Upper lobe of left lung (tissue), 6 donors: Measurements from ENCODE around the gene CADPS. TPM values are rescaled to one million over a fixed set of nuclear protein-coding genes. Genes with fewer than 3 reads are reported as not detected.

Experiments
- ATAC-seq, 2 donors: fragments of 200-7000 bp; cut with Tn5 transposase; one replicate each; pipeline ENCODE4 v1.9.1; 2022; ENCODE audit warnings: mild to moderate bottlenecking in 2 of 2, moderate library complexity in 2 of 2; ENCODE audit not compliant: low FRiP score in 2 of 2
- DNase-seq, 2 donors: peaks; one replicate each; pipeline ENCODE4 v3.0.0-alpha.2; 2019 to 2020
- H3K27ac ChIP-seq, 4 donors: fragments of 200-600 bp; sonication (generic); one replicate each; pipeline ENCODE4 v1.5.1; 2016 to 2019
- H3K27me3 ChIP-seq, 4 donors: fragments of 200-600 bp; sonication (generic); one replicate each; pipeline ENCODE4 v1.5.1; 2017 to 2019
- H3K36me3 ChIP-seq, 4 donors: fragments of 200-600 bp; sonication (generic); one replicate each; pipeline ENCODE4 v1.5.1; 2016 to 2019
- H3K4me1 ChIP-seq, 4 donors: fragments of 200-600 bp; sonication (generic); one replicate each; pipeline ENCODE4 v1.5.1; 2018 to 2019
- H3K4me3 ChIP-seq, 4 donors: fragments of 200-600 bp; sonication (generic); one replicate each; pipeline ENCODE4 v1.5.1; 2017 to 2019; ENCODE audit warnings: mild to moderate bottlenecking in 2 of 4, moderate library complexity in 1 of 4
- H3K9me3 ChIP-seq, 4 donors: fragments of 200-600 bp; sonication (generic); one replicate each; pipeline ENCODE4 v1.5.1; 2018 to 2019
- EP300 ChIP-seq, 4 donors: sonication (generic); formaldehyde crosslinking; IDR thresholded peaks; one replicate each; pipeline ENCODE4 v1.5.1; 2017; ENCODE audit warnings: antibody characterized with exemption in 4 of 4, control low read depth in 2 of 4
- POLR2A ChIP-seq, 4 donors: fragments of 450-650 bp; IDR thresholded peaks; one replicate each; pipeline ENCODE4 v1.5.1; 2016 to 2017; ENCODE audit warnings: antibody characterized with exemption in 4 of 4, mild to moderate bottlenecking in 2 of 4
- POLR2AphosphoS5 ChIP-seq, 2 donors: sonication (generic); formaldehyde crosslinking; IDR thresholded peaks; one replicate each; pipeline ENCODE4 v1.5.1; 2017; ENCODE audit warnings: antibody characterized with exemption in 2 of 2
- WGBS, 2 donors: methylation state at CpG; one replicate each; pipeline ENCODE4 v1.1.5; 2017 to 2018; 5-methylcytosine and 5-hydroxymethylcytosine counted together
- total RNA-seq, 6 donors: library from RNA; depleted of rRNA in 4 of 6; stranded (reverse); fragments of >200 nt in 4 of 6; gene quantifications; one replicate each; pipeline versions ENCODE4 v1.1.0 to v1.2.1, GENCODE V29; 2016 to 2021
- TF ChIP-seq, protein P1 (sequence below), 6 experiments: fragments of 450-650 bp in 4 of 6; fragments of 200-600 bp in 2 of 6; sonication (generic) in 2 of 6; IDR thresholded peaks; one replicate each; pipeline ENCODE4 v1.5.1; 2016 to 2019; ENCODE audit warnings: antibody characterized with exemption in 6 of 6
- donor health status: DM: no; HTN: no; CAD: no; lungs with moderate emphysema.
- donor health status: DM: no; HTN: yes; CAD: no; lungs with severe emphysema.

Gene CADPS
- total RNA-seq, 6 donors from 2014 or later = 0.29 to 1.5 (median 1.2) TPM; not detected in 3

DNA sequence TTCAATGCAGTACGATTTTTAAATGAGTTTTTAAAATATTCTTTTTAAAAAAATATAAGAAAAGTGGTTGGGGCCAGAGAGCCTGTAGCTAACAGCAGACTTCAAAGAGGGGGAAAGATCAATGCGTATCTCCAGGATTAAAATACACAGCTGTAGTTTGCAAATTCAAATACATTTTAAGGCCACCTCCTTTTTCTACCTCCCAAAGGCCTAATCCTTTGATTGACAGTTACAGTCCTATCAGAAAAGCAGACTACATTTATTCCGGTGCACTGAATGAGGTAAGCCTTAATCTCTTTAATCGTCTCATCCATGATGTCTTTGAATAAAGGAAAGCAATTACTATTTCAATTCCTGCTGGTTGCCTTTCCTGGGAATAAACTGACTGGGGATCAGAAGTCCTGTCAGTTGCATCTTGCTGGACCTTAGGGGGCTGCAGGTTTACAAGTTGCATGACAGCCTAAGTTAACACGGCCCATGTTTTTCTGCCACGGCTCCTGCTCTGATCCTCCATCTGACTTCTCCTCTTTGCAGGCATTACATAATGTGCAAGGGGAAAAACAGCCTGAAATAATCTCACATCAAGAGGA, 51.7 kb downstream of the CADPS start:
- no peak for TF ChIP-seq POLR2A (IDR thresholded peaks at IDR 0.05)
- TF ChIP-seq POLR2AphosphoS5 (IDR thresholded peaks at IDR 0.05) = no peak
- no peaks in the 10 kb centered on the region for H3K9me3 ChIP-seq
- H3K27me3 ChIP-seq = no peaks in the 10 kb centered on the region
- DNase-seq (no peak), ATAC-seq (no peak)
- H3K4me1 ChIP-seq = no peaks in the 10 kb centered on the region
- no peak overlapping the region for H3K4me3 ChIP-seq
- 70 to 79% methylated on average over 6 of the region's 6 CpGs for WGBS, 2 donors
- no peak overlapping the region for H3K27ac ChIP-seq
- no peaks in the 10 kb centered on the region for H3K36me3 ChIP-seq

DNA sequence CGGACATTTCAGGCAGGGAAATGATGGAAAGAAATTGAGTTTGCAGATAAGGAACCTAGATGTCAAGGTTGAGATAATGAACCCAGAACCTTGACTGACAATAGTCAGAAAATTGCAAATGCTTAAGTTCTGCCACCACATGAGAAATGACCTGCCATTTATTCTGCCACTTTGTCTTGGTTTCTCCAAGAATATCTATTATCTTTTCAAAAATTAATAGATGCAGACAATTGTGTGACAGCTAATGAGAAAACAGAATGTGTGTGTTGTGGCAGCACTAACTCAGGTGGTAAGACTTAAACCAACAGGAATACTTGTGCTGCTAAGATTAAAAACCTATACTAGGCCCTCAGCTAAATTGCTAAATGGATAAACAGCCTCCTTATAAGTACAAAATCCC, 52.3 kb downstream of the CADPS start:
- H3K4me1 ChIP-seq = no peaks in the 10 kb centered on the region
- TF ChIP-seq EP300 (IDR thresholded peaks at IDR 0.05) (no peak), POLR2A (IDR thresholded peaks at IDR 0.05) (no peak), POLR2AphosphoS5 (IDR thresholded peaks at IDR 0.05) (no peak)
- no peak for ATAC-seq
- H3K27ac ChIP-seq = no peak overlapping the region
- H3K9me3 ChIP-seq = no peaks in the 10 kb centered on the region
- DNase-seq = no peak
- H3K4me3 ChIP-seq = no peak overlapping the region
- H3K27me3 ChIP-seq = no peaks in the 10 kb centered on the region
- no peaks in the 10 kb centered on the region for H3K36me3 ChIP-seq
- WGBS, 2 donors = 81 to 97% methylated on average over 1 of the region's 1 CpG

DNA sequence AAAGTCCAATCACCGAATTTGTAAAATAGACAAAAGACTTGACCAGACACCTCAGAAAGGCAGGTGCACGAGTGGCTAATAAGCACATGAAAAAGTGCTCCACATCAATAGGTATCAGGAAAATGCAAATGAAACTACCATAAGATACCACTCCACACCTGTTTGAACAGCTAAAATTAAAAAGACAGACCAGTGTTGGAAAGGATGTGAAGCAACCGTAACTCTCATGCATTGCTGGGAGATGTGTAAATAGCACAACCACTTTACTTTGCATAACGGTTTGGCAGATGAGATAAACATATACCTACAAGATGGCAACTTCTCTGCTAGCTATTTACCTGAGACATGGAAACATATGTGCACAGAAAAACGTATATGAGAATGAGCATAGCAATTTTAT, 56.9 kb downstream of the CADPS start:
- ATAC-seq (no peak), DNase-seq (no peak)
- no peak overlapping the region for H3K4me3 ChIP-seq
- no peaks in the 10 kb centered on the region for H3K36me3 ChIP-seq
- H3K4me1 ChIP-seq = no peaks in the 10 kb centered on the region
- H3K27ac ChIP-seq = no peak overlapping the region
- H3K27me3 ChIP-seq = no peaks in the 10 kb centered on the region
- H3K9me3 ChIP-seq = no peaks in the 10 kb centered on the region
- WGBS, 2 donors = 65 to 73% methylated on average over 5 of the region's 5 CpGs
- no peak for TF ChIP-seq POLR2AphosphoS5 (IDR thresholded peaks at IDR 0.05)
- no peak for TF ChIP-seq POLR2A (IDR thresholded peaks at IDR 0.05)

DNA sequence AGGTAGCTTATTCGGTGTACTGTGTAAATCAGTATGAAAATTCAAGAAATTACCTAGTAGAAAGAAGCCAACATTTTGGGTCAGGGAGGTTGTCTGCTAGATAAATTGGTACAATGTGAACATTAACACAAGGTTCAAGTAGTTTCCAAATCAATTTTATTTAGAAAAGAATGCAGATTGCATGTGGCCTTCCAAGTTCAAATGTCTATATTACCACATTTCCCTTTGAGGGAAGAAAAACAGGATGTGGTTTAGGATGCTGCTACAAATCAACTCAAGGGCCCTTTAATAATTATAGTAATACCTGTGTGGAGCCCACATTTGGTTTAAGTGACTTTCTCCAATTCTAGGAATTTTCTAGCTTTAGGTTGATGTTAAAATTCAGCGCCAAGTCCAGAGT, 57.5 kb downstream of the CADPS start:
- DNase-seq = no peak
- Histone ChIP-seq H3K27me3 (no peaks in the 10 kb centered on the region), H3K4me3 (no peak overlapping the region), H3K27ac (no peak overlapping the region), H3K4me1 (no peaks in the 10 kb centered on the region), H3K9me3 (no peaks in the 10 kb centered on the region), H3K36me3 (no peaks in the 10 kb centered on the region)
- TF ChIP-seq, protein P1, sequence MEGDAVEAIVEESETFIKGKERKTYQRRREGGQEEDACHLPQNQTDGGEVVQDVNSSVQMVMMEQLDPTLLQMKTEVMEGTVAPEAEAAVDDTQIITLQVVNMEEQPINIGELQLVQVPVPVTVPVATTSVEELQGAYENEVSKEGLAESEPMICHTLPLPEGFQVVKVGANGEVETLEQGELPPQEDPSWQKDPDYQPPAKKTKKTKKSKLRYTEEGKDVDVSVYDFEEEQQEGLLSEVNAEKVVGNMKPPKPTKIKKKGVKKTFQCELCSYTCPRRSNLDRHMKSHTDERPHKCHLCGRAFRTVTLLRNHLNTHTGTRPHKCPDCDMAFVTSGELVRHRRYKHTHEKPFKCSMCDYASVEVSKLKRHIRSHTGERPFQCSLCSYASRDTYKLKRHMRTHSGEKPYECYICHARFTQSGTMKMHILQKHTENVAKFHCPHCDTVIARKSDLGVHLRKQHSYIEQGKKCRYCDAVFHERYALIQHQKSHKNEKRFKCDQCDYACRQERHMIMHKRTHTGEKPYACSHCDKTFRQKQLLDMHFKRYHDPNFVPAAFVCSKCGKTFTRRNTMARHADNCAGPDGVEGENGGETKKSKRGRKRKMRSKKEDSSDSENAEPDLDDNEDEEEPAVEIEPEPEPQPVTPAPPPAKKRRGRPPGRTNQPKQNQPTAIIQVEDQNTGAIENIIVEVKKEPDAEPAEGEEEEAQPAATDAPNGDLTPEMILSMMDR (IDR thresholded peaks at IDR 0.05) = no peak
- TF ChIP-seq POLR2A (IDR thresholded peaks at IDR 0.05) (no peak), POLR2AphosphoS5 (IDR thresholded peaks at IDR 0.05) (no peak), EP300 (IDR thresholded peaks at IDR 0.05) (no peak)
- ATAC-seq = no peak
- 67 to 85% methylated on average over 2 of the region's 2 CpGs for WGBS, 2 donors

DNA sequence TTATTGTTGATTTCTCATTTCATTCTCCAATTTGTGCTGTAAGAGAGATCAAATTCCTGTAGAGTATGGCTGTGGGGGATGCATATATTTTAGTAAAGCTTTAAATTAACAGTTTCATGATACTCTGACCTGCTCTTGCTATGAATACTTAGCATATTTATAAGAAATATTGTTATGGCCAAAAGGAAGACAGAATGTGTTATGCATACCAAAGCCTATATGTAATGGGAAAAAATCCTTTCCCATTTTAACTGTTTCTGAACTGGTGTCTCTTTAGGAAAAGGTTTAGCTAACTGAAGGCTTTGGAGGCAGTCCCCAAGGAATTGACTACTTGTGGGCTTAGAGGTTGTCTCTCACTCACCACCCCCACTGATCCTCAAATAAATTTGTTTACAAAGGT, 59.2 kb downstream of the CADPS start:
- Histone ChIP-seq H3K27me3 (no peaks in the 10 kb centered on the region), H3K36me3 (no peaks in the 10 kb centered on the region), H3K9me3 (no peaks in the 10 kb centered on the region), H3K27ac (no peak overlapping the region), H3K4me1 (no peaks in the 10 kb centered on the region), H3K4me3 (no peak overlapping the region)
- ATAC-seq (no peak), DNase-seq (no peak)
- TF ChIP-seq EP300 (IDR thresholded peaks at IDR 0.05) = no peak
- no peak for TF ChIP-seq POLR2A (IDR thresholded peaks at IDR 0.05)
- TF ChIP-seq, protein P1 (IDR thresholded peaks at IDR 0.05) = no peak
- no peak for TF ChIP-seq POLR2AphosphoS5 (IDR thresholded peaks at IDR 0.05)

DNA sequence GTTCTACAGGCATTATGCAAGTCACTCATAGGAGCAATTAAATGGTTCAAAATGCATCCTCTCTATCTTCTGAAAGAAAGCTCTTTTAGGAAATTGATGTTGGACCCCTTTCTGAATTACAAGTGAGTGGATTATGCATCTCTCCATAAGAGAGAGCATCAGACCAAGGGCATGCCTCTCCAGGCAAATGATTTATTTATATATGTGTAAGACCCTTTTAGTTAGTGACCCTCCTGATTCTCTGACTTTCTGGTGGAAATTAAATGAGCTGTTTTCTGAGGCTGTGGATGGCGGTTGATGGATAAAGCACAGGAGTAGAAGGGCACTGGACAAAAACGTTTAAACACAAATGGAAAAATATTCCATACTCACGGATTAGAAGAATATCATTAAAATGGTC, 62.6 kb downstream of the CADPS start:
- WGBS, 2 donors = 80 to 81% methylated on average over 3 of the region's 3 CpGs
- no peaks in the 10 kb centered on the region for H3K9me3 ChIP-seq
- no peaks in the 10 kb centered on the region for H3K27me3 ChIP-seq
- DNase-seq (no peak), ATAC-seq (no peak)
- no peak overlapping the region for H3K27ac ChIP-seq
- H3K36me3 ChIP-seq = no peaks in the 10 kb centered on the region
- H3K4me1 ChIP-seq = no peaks in the 10 kb centered on the region
- H3K4me3 ChIP-seq = no peak overlapping the region
- TF ChIP-seq, protein P1 (IDR thresholded peaks at IDR 0.05) = no peak
- no peak for TF ChIP-seq POLR2AphosphoS5 (IDR thresholded peaks at IDR 0.05)
- TF ChIP-seq POLR2A (IDR thresholded peaks at IDR 0.05) = no peak
- no peak for TF ChIP-seq EP300 (IDR thresholded peaks at IDR 0.05)
